SHP77 (cell line): ENCODE results near the gene ZKSCAN5.

Source experiments
- DNase-seq, 2 experiments: peaks; one replicate each; lab custom pipeline; 2025; lab: John Stamatoyannopoulos, UW

The ZKSCAN5 gene

DNA sequence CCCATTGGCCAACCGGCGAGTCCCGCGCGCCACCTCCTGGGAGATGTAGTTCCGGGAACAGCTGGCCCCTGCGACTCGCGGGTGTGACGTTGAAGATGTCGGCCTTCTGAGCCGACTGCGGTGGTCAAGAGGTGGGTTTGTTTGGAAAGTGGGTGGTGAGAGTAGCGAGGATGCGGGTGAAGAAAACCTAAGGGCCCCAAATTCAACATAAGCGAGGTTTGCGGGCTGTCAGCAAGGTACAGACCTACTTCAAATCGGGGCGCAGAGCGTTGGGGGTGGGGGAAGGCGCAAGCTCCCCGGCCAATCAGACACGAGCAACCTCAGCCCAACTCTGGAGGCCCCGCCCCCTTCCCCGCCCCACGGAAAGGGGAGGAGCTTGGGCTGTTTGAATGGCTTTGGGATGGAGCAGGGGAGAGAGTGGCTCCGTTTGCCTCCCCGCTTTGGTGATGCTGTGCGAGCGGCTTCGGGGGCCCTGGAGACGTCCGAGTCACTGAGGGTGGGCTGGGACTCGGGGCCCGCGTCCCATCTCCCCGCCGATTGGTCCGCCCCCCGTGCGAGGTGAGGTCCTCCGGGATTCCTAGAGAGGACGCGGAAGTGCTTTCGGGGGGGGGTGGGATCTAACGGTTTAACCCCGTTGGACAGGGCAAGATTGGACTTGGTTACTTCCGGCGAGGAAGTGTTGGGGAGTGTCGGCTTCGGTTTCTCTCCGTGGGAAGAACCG is at the start of gene ZKSCAN5:
Gene ZKSCAN5 (plus strand): TSS at position 60 of the 721 bp plus-strand sequence. CDS start 1,383 bp downstream, outside the sequence.
- peak; percentile 90 for DNase-seq

GRCh38 chr7:99455874-99456273 is 48.6 kb upstream of the ZKSCAN5 start:
- DNase-seq: no peak

GRCh38 chr7:99456288-99456687 is 48.2 kb upstream of the ZKSCAN5 start:
- no peak for DNase-seq

DNA sequence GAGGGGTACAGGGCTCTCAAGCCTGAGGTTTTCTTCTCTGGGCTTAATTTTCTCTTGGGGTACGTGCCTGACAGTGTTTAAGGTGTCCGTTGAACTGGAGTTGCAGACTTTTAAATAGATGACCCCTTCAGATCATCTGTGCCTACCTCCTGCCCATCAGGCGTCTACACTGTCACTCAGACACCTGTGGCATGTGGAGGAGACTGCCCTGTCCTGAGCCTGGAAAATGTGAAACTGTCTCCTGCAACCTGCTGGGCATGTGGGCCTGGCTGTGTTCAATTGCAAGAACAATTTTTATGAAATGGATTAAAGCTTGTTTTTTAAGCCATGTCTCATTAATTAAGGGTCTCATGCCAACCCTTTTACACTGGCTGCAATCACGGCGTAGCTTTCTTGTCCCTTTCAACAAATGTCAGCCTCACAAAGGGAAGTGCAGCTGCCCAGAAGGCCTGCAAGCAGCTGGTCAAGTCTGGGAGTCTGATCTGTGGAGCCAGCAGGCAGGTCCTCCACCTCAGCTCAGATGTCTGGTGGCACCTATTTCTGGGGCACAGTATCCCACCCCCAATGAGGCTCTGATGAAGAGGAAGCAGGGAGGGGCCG is 47.3 kb upstream of the ZKSCAN5 start:
- DNase-seq: no peak

GRCh38 chr7:99457650-99458493 is 46.6 kb upstream of the ZKSCAN5 start:
- no peak for DNase-seq

DNA sequence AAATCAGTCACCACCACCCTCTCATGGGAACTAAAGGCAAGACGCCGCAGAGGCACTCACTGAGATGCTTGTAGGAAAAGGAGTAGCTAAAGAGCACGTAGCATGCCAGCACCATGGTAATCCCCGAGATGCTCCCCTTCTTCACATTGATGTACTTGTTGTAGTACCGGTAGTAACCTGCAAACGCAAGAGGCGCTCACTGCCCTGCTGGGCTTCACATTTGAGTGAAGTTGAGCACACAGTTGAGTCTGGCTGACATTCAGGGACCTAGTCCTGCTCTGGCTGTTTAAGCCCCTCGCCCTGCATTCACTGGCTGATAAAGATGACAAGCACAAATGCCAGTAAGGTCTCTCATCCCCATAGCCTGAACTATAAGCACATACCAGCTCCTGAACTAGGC is 45.4 kb upstream of the ZKSCAN5 start:
- DNase-seq: peak in 1 of 2 experiments; percentile 26

- no peak for DNase-seq
Observed at GRCh38 chr7:99460651-99461050, 43.8 kb upstream of the ZKSCAN5 start.

DNA sequence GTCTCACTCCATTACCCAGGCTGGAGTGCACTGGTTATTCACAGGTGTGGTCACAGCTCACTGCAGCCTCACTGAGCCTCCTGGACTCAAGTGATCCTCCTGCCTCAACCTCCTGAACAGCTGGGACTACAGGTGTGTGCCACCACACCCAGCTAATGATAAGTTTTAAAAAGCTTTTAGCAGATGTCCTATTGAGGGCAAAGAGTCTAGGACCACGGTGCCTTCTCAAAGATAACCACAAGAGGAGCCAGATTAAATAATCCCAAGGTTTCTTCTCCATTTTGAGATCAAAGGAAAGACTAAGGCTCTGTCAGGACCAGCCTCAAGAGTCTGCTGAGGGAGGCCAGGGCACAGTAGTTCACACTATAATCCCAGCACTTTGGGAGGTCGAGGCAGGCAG is 43.2 kb upstream of the ZKSCAN5 start:
- DNase-seq: no peak

DNA sequence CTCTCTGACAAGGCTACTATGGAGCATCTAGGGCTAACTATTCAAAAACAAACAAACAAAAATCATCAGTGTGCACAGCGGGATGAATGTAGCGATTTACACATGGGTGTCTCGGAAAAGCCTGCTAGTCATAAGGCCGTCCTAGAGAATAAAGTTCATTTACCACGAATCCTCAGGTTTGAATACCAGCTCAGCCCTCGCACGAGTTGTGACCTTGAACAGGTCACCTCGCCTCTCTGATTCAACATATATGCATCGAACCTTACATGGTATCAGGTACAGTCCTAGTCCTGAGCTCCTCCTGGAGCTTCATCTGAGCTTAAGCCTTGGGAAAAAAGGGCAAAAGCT is 39.1 kb upstream of the ZKSCAN5 start:
- no peak for DNase-seq

DNA sequence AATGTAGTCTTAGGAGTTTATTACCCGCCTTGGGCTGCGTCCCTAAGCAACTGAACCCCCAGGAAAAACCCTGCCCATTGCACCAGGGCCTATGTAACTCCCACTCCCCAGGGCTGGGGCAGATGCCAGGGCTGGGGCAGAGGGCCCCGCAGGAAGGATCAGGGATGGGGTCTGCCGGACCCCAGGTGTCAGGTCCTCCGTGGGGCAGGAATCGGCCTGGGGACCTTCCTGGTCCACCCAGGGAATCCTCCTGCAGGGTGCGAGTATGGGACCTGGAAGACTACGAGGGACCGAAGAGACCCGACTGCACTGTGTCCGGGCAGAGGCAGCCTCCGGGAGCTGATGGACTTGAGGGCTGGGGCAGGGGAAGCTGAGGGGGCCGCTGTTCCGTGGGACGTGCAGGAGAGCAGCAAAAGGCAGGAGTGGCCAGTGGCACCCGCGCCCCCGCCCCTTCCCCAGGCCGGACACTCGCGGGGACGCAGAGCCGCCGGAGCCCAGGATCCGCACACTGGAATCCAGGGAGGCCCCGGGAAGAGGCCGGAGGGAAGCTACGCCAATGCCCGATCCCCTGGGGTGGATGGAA is 36.0 kb upstream of the ZKSCAN5 start:
- DNase-seq: no peak

- no peak for DNase-seq
Observed at GRCh38 chr7:99469381-99470065, 34.9 kb upstream of the ZKSCAN5 start.

DNA sequence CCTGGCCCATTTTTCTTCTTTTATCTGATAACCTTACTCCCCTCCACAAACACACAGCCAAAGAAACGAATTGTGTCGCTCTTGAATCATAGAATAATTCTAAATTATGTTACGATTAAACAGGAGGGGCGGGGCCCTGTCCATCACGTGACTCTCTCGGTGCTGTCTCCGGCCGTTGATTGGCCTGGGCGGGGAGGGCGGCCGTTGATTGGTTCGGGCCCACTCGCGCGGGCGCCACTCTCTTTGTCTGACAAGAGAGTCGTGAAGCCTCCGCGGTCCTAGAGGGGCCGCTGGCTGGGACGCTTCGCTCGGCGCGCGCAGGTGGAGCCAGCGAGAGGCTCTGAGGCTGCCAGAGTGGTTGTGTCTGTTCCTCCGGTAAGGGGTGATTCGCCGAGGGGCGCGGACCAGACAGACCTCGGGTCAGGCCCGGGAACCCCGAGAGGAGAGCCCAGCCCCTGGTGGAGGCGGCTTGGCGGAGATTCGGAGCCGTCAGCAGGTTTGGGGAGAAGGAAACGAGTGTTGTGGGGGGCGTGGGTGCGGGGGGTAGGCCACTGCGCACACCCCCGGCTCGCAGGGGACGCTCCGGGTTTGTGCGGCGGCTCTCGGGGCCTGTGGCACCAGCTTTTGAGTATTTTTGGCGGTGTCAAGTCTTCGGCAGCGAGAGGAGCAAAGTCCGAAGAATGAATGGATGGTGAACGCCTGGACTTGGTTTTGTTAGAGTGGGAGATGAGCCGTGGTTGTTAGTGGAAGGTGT is 31.7 kb upstream of the ZKSCAN5 start, which contains the start of gene ZNF789:
Gene ZNF789 (plus strand): TSS at position 330 of the 754 bp plus-strand sequence. CDS start 3,567 bp downstream, outside the sequence.
- DNase-seq: peak; percentile 90 to 93

DNA sequence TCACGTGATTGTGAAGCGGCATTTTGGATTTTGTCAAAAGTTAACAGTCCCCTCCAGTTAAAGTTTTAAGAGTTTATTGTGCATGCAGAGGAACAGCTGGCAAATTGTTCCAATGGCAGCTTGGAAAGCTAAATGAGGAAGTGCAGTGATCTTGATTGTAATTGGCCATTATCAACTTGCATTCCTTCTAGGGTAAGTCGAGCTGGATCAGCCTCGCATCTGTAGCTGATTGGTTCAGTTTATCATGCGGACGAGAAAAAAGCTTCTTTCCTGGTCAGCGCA is 31.2 kb upstream of the ZKSCAN5 start:
- no peak for DNase-seq

DNA sequence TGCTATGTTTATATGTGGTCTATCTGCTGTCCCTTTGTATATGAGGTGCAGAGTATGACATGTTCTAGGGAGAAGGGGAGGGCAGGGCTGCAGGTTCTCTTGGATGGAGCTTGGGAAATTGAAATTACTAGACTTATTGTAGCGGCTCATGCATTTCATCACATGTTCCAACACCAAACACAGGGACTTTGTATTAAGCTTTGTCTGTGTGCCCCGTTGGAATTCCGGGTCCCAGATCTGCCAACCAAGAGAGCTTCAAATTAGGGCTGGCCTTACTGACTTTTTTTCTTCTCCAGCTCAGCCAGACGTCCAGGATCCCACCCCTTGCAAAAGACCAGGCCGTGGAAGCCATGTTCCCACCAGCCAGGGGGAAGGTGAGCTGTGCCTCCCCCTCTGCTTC is 28.4 kb upstream of the ZKSCAN5 start:
- no peak for DNase-seq

- no peak for DNase-seq
Observed at GRCh38 chr7:99478464-99479440, 25.7 kb upstream of the ZKSCAN5 start.

DNA sequence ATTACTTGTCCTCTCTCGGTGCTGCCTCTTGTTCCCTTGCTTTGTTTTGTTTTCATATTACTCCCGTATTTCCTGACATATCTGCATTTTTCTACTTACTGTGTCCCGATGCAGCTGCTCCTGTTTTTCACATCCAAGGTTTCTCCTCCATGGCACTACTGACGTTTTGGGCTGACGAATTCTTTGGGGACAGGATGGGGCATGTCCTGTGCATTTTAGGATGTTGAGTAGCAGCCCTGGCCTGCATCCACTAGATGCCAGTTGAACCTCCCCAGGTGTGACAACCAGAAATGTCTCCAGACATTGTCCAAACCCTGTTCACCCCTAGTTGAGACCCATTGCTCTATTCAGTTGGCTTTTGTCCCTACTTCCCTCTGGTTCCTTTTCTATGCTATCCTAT is 19.4 kb upstream of the ZKSCAN5 start:
- DNase-seq: no peak

DNA sequence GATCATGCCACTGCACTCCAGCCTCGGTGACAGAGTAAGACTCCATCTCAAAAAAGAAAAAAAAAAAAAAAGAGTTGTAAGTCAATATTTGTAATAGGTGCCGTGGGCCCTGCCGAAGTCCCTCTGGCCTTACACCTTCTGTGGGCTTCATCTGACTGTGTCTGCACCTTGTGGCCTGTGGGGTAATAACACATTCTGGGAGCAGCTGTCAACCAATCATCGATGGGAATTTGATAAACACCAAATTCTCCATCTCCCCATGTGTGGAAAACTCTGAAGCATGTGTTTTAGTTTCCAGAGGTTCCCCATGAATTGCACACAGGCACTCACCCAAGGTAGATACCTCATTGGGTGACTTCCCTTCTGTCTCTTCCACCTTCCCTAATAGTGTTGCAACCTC is 15.2 kb upstream of the ZKSCAN5 start:
- no peak for DNase-seq

GRCh38 chr7:99490878-99491277 is 13.6 kb upstream of the ZKSCAN5 start:
- DNase-seq: no peak

GRCh38 chr7:99493823-99494222 is 10.6 kb upstream of the ZKSCAN5 start:
- no peak for DNase-seq
